ENCODE measurements around the gene LAX1.

Gene LAX1

DNA sequence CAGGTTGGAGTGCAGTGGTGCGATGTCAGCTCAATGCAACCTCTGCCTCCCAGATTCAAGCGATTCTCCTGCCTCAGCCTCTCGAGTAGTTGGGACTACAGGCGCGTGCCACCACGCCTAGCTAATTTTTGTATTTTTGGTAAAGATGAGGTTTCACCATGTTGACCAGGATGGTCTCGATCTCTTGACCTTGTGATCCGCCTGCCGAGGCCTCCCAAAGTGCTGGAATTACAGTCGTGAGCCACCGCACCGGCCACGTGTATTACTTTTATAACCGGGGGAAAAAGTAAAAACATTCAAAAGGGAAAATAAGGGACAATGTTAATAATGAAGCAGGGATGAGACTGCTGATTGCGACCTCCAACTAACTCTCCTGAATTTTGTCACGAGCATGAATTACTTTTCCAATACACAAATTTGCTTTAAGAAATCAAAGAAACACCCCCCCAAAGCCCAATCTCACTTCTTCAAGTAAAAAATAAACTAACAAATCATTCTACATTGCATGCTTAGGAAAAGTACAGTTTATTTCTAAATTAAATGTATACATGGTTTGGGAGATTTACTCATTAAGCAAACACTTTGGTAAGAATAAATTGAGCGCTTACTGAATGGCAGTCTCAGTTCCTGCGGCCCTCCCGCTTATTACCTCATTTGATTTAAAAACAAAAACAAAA, 29.9 kb downstream of the LAX1 start:
- peaks cover 23% of the 10 kb centered on the region for H3K4me1 ChIP-seq (ENCODE audit: low read length)
- H4K20me1 ChIP-seq (ENCODE audit: insufficient read depth, low read length) = peaks cover 34% of the 10 kb centered on the region

GRCh38 chr1:203795441-203796235, 30.7 kb downstream of the LAX1 start, which contains the start of the genes ZBED6 and ZC3H11A:
ZBED6 (plus strand) TSS chr1:203795623; CDS start chr1:203797523, 1,900 bp downstream.
ZC3H11A (plus strand) TSS chr1:203795623; CDS start chr1:203817071, 21,448 bp downstream.
- Histone ChIP-seq H3K36me3 (replicated peaks; ENCODE audit: low read depth, low read length) (peaks cover 37% of the 10 kb centered on the region), H3K4me1 (ENCODE audit: low read length) (peaks cover 23% of the 10 kb centered on the region), H3K27ac (ENCODE audit: low read length) (peak within 1 kb of the TSS; percentile 84), H3K27me3 (ENCODE audit: low read depth, low read length) (no peaks in the 10 kb centered on the region), H3K9me3 (ENCODE audit: insufficient read depth, low read length) (no peaks in the 10 kb centered on the region), H3K9ac (ENCODE audit: low read length) (peak within 1 kb of the TSS; percentile 96), H2AFZ (ENCODE audit: low read depth, low read length) (peak within 1 kb of the TSS; percentile 85), H3K4me3 (ENCODE audit: low read length) (peak within 1 kb of the TSS; percentile 82), H4K20me1 (ENCODE audit: insufficient read depth, low read length) (peaks cover 40% of the 10 kb centered on the region), H3K79me2 (ENCODE audit: low read length) (peaks cover 51% of the 10 kb centered on the region), H3K4me2 (ENCODE audit: low read length) (peak within 1 kb of the TSS; percentile 83)
- TF ChIP-seq EZH2phosphoT487 (IDR thresholded peaks at IDR 0.05; ENCODE audit: low read depth) (no peak), CTCF (IDR thresholded peaks at IDR 0.05; ENCODE audit: low read depth, low read length) (no peak)

More for the DNA sequence above, 29.9 kb downstream of the LAX1 start:
- Histone ChIP-seq H3K4me3 (ENCODE audit: low read length) (peak overlapping the region; percentile 82), H2AFZ (ENCODE audit: low read depth, low read length) (peak overlapping the region; percentile 85), H3K9me3 (ENCODE audit: insufficient read depth, low read length) (no peaks in the 10 kb centered on the region), H3K27me3 (ENCODE audit: low read depth, low read length) (no peaks in the 10 kb centered on the region), H3K4me2 (ENCODE audit: low read length) (peak overlapping the region; percentile 81), H3K79me2 (ENCODE audit: low read length) (peaks cover 44% of the 10 kb centered on the region), H3K36me3 (replicated peaks; ENCODE audit: low read depth, low read length) (peaks cover 34% of the 10 kb centered on the region), H3K27ac (ENCODE audit: low read length) (no peak overlapping the region), H3K9ac (ENCODE audit: low read length) (peak overlapping the region; percentile 96)
- TF ChIP-seq CTCF (IDR thresholded peaks at IDR 0.05; ENCODE audit: low read depth, low read length) (no peak), EZH2phosphoT487 (IDR thresholded peaks at IDR 0.05; ENCODE audit: low read depth) (no peak)

DNA sequence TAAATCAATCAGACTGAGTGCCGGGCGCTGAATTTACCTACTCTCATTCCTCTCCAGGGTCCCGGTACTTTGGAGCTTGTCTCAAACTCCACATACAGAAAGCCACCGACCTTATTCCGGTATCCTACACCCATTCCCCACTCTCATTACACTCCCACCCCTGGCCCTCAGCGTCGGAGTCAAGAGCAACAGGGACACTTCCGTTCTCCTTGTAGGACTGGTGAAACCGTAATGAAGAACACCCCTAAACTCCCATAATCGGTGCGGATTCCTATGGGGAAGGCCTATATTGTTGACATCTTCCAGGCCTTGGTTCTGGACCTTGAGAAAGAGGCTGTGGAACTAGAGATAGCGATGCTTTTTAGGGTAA, 31.2 kb downstream of the LAX1 start:
- TF ChIP-seq EZH2phosphoT487 (IDR thresholded peaks at IDR 0.05; ENCODE audit: low read depth) (no peak), CTCF (IDR thresholded peaks at IDR 0.05; ENCODE audit: low read depth, low read length) (no peak)
- H3K9ac ChIP-seq (ENCODE audit: low read length) = peak overlapping the region; percentile 96
- peaks cover 23% of the 10 kb centered on the region for H3K4me1 ChIP-seq (ENCODE audit: low read length)
- peaks cover 45% of the 10 kb centered on the region for H4K20me1 ChIP-seq (ENCODE audit: insufficient read depth, low read length)
- no peak overlapping the region for H2AFZ ChIP-seq (ENCODE audit: low read depth, low read length)
- H3K27ac ChIP-seq (ENCODE audit: low read length) = peak overlapping the region; percentile 84
- H3K4me2 ChIP-seq (ENCODE audit: low read length) = peak overlapping the region; percentile 83
- H3K79me2 ChIP-seq (ENCODE audit: low read length) = peaks cover 57% of the 10 kb centered on the region
- H3K9me3 ChIP-seq (ENCODE audit: insufficient read depth, low read length) = no peaks in the 10 kb centered on the region
- no peaks in the 10 kb centered on the region for H3K27me3 ChIP-seq (ENCODE audit: low read depth, low read length)
- H3K4me3 ChIP-seq (ENCODE audit: low read length) = peak overlapping the region; percentile 82
- peaks cover 37% of the 10 kb centered on the region for H3K36me3 ChIP-seq (replicated peaks; ENCODE audit: low read depth, low read length)

DNA sequence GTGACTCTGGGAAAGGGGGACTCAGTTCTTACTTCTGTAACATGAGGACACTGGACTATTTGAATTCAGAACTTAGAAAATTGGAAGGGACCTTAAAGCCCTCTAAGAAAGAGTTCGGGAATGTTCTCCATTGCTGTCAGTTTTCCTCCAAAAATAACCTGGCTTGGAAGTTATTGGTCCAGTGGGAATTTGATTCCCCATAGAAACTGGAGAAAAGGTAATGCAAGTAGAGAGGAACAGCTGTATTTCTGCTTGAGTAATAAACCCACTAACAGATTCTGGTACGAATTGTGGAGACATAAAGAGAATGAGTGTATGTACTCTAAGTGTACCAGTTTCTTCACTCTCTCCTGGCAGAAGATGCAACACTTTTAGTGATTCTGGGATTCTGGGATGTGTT, 32.2 kb downstream of the LAX1 start:
- H2AFZ ChIP-seq (ENCODE audit: low read depth, low read length) = no peak overlapping the region
- peaks cover 42% of the 10 kb centered on the region for H3K36me3 ChIP-seq (replicated peaks; ENCODE audit: low read depth, low read length)
- peaks cover 67% of the 10 kb centered on the region for H3K79me2 ChIP-seq (ENCODE audit: low read length)
- no peaks in the 10 kb centered on the region for H3K9me3 ChIP-seq (ENCODE audit: insufficient read depth, low read length)
- no peak overlapping the region for H3K9ac ChIP-seq (ENCODE audit: low read length)
- H3K27me3 ChIP-seq (ENCODE audit: low read depth, low read length) = no peaks in the 10 kb centered on the region
- peak overlapping the region; percentile 83 for H3K4me2 ChIP-seq (ENCODE audit: low read length)
- peaks cover 55% of the 10 kb centered on the region for H4K20me1 ChIP-seq (ENCODE audit: insufficient read depth, low read length)
- peaks cover 23% of the 10 kb centered on the region for H3K4me1 ChIP-seq (ENCODE audit: low read length)
- no peak for TF ChIP-seq CTCF (IDR thresholded peaks at IDR 0.05; ENCODE audit: low read depth, low read length)
- TF ChIP-seq EZH2phosphoT487 (IDR thresholded peaks at IDR 0.05; ENCODE audit: low read depth) = no peak
- H3K27ac ChIP-seq (ENCODE audit: low read length) = no peak overlapping the region
- H3K4me3 ChIP-seq (ENCODE audit: low read length) = peak overlapping the region; percentile 82
